Glomerular visceral epithelial cell (primary cell): ENCODE results near the gene CLDN4.
A peak's percentile ranks its signal among the peaks of the same experiment; 100 is the strongest.
"Not testable (repeated sequence)": the region's sequence is repeated elsewhere in the genome, so short reads cannot be mapped to it uniquely, and the experiment has no call there.

ENCODE experiments used
- DNase-seq: peaks from one replicate; pipeline ENCODE4 v3.0.0-alpha.2; 2016; ENCODE audit errors: extremely low spot score

CLDN4 gene

GRCh38 chr7:73842067-73842976 is 11.5 kb downstream of the CLDN4 start, which contains the start of gene METTL27:
TSS of gene METTL27 (minus strand) at chr7:73842516. CDS start at chr7:73842140, 376 bp downstream.
- DNase-seq, result peak; percentile 93

GRCh38 chr7:73844131-73844547 is 13.3 kb downstream of the CLDN4 start:
- DNase-seq, result no peak

GRCh38 chr7:73844848-73845460 is 14.2 kb downstream of the CLDN4 start:
- no peak for DNase-seq

- not testable (repeated sequence) for DNase-seq
Measured at GRCh38 chr7:73845701-73846195, 15.0 kb downstream of the CLDN4 start.

DNA sequence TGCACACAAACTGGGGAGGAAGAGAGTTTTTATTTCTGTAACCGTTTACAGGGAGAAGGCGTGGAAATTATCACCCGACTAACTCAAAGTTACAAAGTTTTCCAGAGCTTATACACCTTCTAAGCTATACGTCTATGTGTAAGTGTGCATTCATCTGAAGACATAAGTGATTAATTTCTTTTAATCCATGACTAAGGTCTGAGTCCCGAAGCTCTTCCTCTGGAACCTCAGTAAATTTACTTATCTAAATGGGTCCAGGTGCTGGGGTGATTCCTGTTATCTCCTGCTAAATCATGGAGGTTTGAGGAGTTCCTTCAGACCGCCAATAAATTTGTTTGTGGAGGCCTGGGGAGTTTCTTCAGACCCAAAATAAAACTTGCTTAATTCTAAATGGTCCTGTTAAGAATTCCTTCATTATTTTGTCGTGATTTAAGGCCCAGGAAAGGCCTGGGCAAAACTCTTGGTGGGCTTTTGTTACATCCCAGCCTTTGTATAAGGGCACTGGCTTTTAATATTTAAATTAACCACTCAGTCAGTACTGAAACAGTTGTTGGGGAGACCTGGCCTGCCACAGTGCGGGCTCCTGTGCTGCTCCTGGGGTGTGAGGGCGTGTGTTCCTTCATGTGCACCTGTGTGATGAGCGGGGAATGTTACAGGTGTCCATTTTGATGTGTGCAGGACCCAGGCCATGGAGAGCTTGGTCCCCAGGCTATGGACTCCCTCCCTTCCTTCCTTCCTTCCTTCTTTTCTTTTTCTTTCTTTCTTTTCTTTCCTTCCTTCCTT is 17.3 kb downstream of the CLDN4 start:
- no peak for DNase-seq

- DNase-seq, result peak; percentile 95
Measured at GRCh38 chr7:73850781-73851207, 20.0 kb downstream of the CLDN4 start.

DNA sequence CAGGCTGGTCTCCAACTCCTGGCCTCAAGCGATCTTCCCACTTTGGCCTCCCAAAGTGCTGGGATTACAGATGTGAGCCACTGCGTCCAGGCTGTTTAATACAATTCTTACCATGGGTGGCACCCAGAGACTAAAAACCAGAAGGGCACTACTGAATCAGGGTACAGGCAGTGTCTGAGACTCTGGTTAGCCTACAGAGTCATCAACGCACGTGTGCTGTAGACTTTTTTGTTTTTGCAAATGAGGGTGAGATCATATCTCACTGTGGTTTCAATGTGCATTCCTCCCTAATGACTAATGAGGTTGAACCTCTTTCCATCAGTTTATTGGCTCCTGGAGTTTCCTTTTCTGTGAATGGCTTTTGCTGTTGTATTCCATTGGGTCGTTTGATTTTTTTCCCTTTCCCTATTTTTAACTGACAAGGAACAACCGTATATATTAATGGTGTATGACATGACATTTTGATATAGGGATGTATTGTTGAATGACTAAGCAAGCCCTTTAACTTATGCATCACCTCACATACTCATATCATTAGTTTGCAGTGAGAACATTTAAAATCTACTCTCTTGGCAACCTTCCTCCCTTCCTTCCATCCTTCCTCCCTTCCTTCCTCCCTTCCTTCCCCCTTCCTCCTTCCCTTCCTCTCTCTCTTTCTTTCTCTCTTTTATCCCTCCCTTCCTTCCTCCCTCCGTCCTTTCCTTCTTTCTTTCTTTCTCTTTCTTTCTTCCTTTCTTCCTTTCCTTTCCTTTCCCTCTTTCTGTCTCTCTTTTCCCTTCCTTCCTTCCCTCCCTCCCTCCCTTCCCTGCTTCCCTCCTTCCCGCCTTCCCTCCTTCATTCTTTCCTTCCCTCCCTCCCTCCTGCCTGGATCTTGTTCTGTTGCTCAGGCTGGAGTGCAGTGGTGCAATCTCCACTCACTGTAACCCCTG is 20.9 kb downstream of the CLDN4 start:
- DNase-seq, result peak; percentile 95

- no peak for DNase-seq
Measured at GRCh38 chr7:73852500-73852899, 21.7 kb downstream of the CLDN4 start.

GRCh38 chr7:73856941-73857340 is 26.1 kb downstream of the CLDN4 start:
- no peak for DNase-seq

- no peak for DNase-seq
Measured at GRCh38 chr7:73858807-73859206, 28.0 kb downstream of the CLDN4 start.

GRCh38 chr7:73860859-73861258 is 30.1 kb downstream of the CLDN4 start, which contains the start of gene TMEM270:
TSS of gene TMEM270 (plus strand) at chr7:73861159. CDS start at chr7:73861195, 36 bp downstream.
- no peak for DNase-seq

GRCh38 chr7:73861305-73861704 is 30.5 kb downstream of the CLDN4 start:
- no peak for DNase-seq

DNA sequence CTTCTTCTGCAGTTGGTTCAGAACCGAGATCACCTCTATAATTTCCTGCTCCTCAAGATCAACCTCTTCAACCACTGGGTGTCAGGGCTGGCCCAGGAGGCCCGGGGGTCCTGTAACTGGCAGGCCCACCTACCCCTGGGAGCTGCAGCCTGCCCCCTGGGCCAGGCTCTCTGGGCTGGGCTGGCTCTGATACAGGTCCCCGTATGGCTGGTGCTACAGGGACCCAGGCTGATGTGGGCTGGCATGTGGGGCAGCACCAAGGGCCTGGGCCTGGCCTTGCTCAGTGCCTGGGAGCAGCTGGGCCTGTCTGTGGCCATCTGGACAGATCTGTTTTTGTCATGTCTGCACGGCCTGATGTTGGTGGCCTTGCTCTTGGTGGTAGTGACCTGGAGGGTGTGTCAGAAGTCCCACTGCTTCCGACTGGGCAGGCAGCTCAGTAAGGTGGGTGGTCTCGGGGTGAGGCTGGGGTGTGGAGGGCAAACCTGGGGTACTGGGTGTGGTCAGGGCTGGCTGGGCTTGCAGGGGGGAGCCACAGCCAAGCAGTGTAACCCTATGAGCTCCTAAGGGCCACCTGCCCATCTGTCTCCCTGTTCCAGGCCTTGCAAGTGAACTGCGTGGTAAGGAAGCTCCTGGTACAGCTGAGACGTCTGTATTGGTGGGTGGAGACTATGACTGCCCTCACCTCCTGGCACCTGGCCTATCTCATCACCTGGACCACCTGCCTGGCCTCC is 34.4 kb downstream of the CLDN4 start:
- no peak for DNase-seq

GRCh38 chr7:73865738-73866445 is 35.1 kb downstream of the CLDN4 start:
- peak; percentile 45 for DNase-seq

DNA sequence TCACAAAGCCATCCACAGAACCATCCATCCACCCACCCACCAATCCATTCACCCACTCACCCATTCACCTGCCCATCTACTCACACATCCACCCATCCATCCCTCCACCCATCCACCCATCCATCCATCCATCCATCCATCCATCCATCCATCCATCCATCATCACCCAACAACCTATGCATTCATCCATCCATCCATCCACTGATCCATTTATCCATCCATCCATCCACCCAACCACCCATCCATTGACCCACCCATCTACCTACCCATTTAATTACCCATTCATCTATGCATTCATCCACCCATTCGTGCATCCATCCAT is 35.6 kb downstream of the CLDN4 start:
- DNase-seq, result no peak

DNA sequence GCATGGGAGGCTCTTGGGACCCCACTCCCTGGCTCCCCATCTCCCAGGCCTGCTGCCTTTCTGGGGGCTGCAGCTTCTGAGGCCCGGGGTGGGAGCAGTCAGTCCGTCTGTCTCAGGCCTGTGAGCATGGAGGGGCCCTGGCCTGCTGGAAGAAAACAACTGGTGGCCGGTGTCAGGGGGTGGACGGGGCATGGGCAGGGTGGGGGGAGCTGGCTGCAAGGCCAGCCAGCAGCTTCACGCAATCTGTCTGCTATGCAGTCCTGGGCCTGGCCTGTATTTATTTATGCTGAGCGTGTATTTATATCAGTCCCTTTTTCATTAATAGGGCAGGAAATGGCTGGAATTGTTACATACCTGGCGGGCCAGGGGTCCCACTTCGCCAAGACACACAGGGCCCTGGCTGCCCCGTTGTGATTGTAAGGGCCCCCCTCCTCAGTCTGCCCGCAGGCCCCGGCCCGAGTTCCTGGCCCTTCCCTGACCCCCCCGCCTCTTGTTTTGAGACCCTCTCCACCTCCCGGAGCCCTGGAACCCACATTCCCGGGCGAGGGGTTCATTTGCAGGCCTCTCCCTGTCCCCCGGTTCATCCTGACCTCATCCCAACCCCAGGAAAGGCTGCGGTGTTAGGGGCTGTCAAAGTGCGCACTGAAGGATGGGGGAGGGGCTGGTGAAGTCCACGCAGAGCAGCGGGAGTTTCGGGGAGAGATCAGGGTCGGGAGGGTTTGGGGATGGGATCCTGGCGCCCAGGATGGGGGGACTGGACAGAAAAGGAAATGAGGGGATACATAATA is 38.4 kb downstream of the CLDN4 start:
- DNase-seq, result no peak

DNA sequence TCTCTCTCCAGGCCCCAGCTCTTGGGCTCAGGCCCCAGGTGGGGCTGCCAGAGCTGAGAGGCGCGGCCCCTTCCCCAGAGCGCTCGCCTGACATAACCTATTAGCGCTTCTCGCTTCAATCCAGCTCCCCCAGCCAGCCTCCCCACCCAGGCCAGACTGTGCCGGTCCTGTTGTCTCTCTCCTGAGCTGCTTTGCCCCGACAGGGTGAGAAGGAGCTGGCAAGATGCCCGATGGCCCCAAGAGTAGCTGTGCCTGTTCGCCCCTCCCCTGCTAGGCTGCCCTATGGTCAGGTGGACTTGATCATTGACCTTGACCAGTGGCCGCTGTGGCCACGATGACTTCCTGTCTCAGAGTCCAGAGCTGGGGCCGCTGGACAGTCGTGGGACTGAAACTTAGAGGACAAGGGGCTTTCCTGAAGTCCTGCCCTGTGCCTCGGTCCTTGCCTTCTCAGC is 39.3 kb downstream of the CLDN4 start:
- peak; percentile 12 for DNase-seq

GRCh38 chr7:73871163-73872011 is 40.6 kb downstream of the CLDN4 start:
- DNase-seq, result no peak
